Measurements from ENCODE around the gene BCAS1.

The BCAS1 gene

DNA sequence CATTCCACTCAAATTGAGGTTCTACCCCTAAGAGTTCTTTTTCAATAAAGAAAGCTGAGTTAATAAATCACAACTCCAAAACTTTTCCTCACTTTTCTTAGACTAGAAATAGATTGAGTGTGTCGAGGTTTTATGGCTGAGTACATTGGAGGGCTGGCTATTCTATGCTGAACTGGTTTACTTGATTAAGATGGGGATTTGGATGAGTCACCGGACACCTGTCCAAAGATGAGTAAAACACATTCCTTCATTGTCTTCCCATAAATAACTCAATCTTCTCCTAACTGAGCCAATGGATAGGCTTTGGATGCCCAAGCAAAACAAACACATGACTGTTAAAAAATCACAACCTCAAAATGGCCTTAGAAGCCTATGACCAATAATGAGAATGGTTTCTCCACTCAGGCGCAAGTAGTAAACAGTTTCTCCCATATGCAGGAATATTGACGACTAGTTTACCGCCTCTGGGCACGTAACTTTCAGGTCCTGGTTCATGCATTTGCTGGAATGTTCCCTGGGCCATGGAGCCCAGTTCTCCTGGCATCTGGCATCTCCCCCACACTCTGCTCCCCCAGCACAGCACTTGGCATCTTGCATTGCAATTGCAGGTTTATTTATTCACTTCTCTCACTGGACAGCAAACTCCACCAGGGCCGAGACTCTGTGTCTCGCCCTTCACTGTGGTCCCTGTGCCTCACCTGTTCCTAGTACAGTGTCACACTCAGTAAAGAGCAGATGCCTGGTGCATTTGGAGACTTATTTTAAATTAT lies 43.9 kb downstream of the BCAS1 start:
- Histone ChIP-seq H3K4me2 (ENCODE audit: low read length) (no peak overlapping the region), H3K27ac (ENCODE audit: low read depth, low read length, poor library complexity, severe bottlenecking) (no peak overlapping the region), H3K9ac (ENCODE audit: low read length) (no peak overlapping the region), H3K79me2 (ENCODE audit: insufficient read depth, low read length) (no peaks in the 10 kb centered on the region), H3K9me3 (ENCODE audit: low read length) (no peaks in the 10 kb centered on the region), H3F3A (ENCODE audit: insufficient read depth, low read length) (no peaks in the 10 kb centered on the region), H3K36me3 (ENCODE audit: insufficient read depth, low read length) (no peaks in the 10 kb centered on the region), H3K27me3 (ENCODE audit: insufficient read depth, low read length) (no peaks in the 10 kb centered on the region), H3K9me2 (ENCODE audit: low read depth, low read length) (no peaks in the 10 kb centered on the region), H2AFZ (ENCODE audit: low read length) (no peak overlapping the region), H4K20me1 (ENCODE audit: insufficient read depth, low read length) (no peaks in the 10 kb centered on the region), H3K4me3 (ENCODE audit: low read depth, low read length, poor library complexity, severe bottlenecking) (no peak overlapping the region), H3K4me1 (ENCODE audit: insufficient read depth, low read length, severe bottlenecking) (no peaks in the 10 kb centered on the region)
- TF ChIP-seq EZH2 (IDR thresholded peaks at IDR 0.05; ENCODE audit: borderline replicate concordance, low read length): no peak
- TF ChIP-seq, protein P1, sequence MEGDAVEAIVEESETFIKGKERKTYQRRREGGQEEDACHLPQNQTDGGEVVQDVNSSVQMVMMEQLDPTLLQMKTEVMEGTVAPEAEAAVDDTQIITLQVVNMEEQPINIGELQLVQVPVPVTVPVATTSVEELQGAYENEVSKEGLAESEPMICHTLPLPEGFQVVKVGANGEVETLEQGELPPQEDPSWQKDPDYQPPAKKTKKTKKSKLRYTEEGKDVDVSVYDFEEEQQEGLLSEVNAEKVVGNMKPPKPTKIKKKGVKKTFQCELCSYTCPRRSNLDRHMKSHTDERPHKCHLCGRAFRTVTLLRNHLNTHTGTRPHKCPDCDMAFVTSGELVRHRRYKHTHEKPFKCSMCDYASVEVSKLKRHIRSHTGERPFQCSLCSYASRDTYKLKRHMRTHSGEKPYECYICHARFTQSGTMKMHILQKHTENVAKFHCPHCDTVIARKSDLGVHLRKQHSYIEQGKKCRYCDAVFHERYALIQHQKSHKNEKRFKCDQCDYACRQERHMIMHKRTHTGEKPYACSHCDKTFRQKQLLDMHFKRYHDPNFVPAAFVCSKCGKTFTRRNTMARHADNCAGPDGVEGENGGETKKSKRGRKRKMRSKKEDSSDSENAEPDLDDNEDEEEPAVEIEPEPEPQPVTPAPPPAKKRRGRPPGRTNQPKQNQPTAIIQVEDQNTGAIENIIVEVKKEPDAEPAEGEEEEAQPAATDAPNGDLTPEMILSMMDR (IDR thresholded peaks at IDR 0.05; ENCODE audit: low read length): no peak

DNA sequence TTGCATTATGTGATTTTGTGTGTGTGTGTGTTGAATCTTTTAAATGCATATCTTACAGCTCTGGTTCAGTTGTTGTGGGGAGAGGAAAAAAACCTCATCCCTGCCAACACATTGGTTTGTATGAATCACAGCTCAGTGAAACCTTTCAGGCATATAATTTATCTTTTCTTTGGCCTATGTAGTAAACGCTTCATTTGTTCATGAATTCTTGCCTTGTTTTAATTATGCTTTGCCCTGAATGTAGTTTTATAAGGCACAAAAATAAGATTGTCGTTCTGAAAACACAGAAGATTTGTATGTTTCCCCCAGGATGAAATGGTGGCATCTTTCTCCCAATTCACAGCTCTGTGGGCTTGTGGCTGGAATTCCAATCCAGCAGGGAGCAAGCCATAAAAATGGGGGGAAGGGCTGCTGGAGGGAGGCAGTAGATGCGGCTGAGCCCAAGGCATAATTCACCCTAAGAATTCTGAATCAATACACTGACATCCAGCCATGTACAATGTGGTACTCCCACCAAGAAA lies 45.1 kb downstream of the BCAS1 start:
- H3F3A ChIP-seq (ENCODE audit: insufficient read depth, low read length): no peaks in the 10 kb centered on the region
- H4K20me1 ChIP-seq (ENCODE audit: insufficient read depth, low read length): no peaks in the 10 kb centered on the region
- no peaks in the 10 kb centered on the region for H3K4me1 ChIP-seq (ENCODE audit: insufficient read depth, low read length, severe bottlenecking)
- no peaks in the 10 kb centered on the region for H3K36me3 ChIP-seq (ENCODE audit: insufficient read depth, low read length)
- no peaks in the 10 kb centered on the region for H3K79me2 ChIP-seq (ENCODE audit: insufficient read depth, low read length)
- H3K9me2 ChIP-seq (ENCODE audit: low read depth, low read length): no peaks in the 10 kb centered on the region
- H3K9me3 ChIP-seq (ENCODE audit: low read length): no peaks in the 10 kb centered on the region
- TF ChIP-seq, protein P1 (IDR thresholded peaks at IDR 0.05; ENCODE audit: low read length): no peak
- no peak for TF ChIP-seq EZH2 (IDR thresholded peaks at IDR 0.05; ENCODE audit: borderline replicate concordance, low read length)
- H3K4me2 ChIP-seq (ENCODE audit: low read length): no peak overlapping the region
- H3K27ac ChIP-seq (ENCODE audit: low read depth, low read length, poor library complexity, severe bottlenecking): no peak overlapping the region
- no peak overlapping the region for H2AFZ ChIP-seq (ENCODE audit: low read length)
- no peak overlapping the region for H3K9ac ChIP-seq (ENCODE audit: low read length)
- no peak overlapping the region for H3K4me3 ChIP-seq (ENCODE audit: low read depth, low read length, poor library complexity, severe bottlenecking)
- H3K27me3 ChIP-seq (ENCODE audit: insufficient read depth, low read length): no peaks in the 10 kb centered on the region

DNA sequence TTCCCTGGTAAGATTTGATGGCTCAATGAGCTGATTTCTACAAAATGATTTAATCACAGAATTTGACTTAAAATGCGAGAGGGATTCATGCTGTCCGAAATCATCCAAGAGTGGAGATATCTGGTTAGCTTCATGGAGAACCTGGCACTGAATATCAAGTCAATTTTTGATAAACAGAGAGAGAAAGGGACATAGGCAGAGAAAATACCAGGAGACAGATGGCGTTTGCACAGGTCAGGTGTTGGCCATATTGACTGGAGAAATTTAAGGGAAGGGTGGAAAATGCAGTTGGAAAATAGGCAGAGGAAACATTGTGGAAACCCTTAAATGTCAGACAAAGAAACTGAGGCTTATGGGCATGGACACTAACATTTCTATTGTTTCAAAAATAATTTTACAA lies 47.0 kb downstream of the BCAS1 start:
- Histone ChIP-seq H2AFZ (ENCODE audit: low read length) (no peak overlapping the region), H3K4me3 (ENCODE audit: low read depth, low read length, poor library complexity, severe bottlenecking) (no peak overlapping the region), H4K20me1 (ENCODE audit: insufficient read depth, low read length) (no peaks in the 10 kb centered on the region), H3K36me3 (ENCODE audit: insufficient read depth, low read length) (no peaks in the 10 kb centered on the region), H3K4me2 (ENCODE audit: low read length) (no peak overlapping the region), H3K27me3 (ENCODE audit: insufficient read depth, low read length) (no peaks in the 10 kb centered on the region), H3F3A (ENCODE audit: insufficient read depth, low read length) (no peaks in the 10 kb centered on the region), H3K79me2 (ENCODE audit: insufficient read depth, low read length) (no peaks in the 10 kb centered on the region), H3K4me1 (ENCODE audit: insufficient read depth, low read length, severe bottlenecking) (no peaks in the 10 kb centered on the region), H3K9me2 (ENCODE audit: low read depth, low read length) (no peaks in the 10 kb centered on the region), H3K9ac (ENCODE audit: low read length) (no peak overlapping the region), H3K9me3 (ENCODE audit: low read length) (no peaks in the 10 kb centered on the region), H3K27ac (ENCODE audit: low read depth, low read length, poor library complexity, severe bottlenecking) (no peak overlapping the region)
- no peak for TF ChIP-seq EZH2 (IDR thresholded peaks at IDR 0.05; ENCODE audit: borderline replicate concordance, low read length)
- TF ChIP-seq, protein P1 (IDR thresholded peaks at IDR 0.05; ENCODE audit: low read length): no peak
